HepG2 (cell line): ENCODE measurements around the gene POLH. TPM values are rescaled to one million over a fixed set of nuclear protein-coding genes. Genes with fewer than 3 reads are reported as not detected.

Experiments
- AKAP8 ChIP-seq: sonication (generic); formaldehyde crosslinking; IDR thresholded peaks from 2 replicates; pipeline ENCODE4 v1.5.1; 2020; ENCODE audit warnings: mild to moderate bottlenecking, missing genetic modification reagents
- EP300 ChIP-seq, 3 experiments: sonication (generic) in 1 of 3; formaldehyde crosslinking in 1 of 3; IDR thresholded peaks; 2 replicates each; pipeline versions ENCODE4 v1.5.1 to v1.6.1; 2011 to 2020; ENCODE audit warnings: low read depth in 2 of 3, low read length in 2 of 3, borderline replicate concordance in 1 of 3, improper control_type of control experiment in 1 of 3, mild to moderate bottlenecking in 1 of 3, missing genetic modification reagents in 1 of 3, moderate library complexity in 1 of 3
- MXD3 ChIP-seq: IDR thresholded peaks from 2 replicates; pipeline ENCODE4 v1.6.1; 2016; ENCODE audit warnings: mild to moderate bottlenecking, missing biosample characterization, missing genetic modification reagents
- PAXIP1 ChIP-seq: sonication (generic); formaldehyde crosslinking; conservative IDR thresholded peaks from 2 replicates; pipeline ENCODE4 v1.4.0; 2020; ENCODE audit warnings: mild to moderate bottlenecking, missing genetic modification reagents, moderate library complexity
- PBX3 ChIP-seq: sonication (generic); formaldehyde crosslinking; IDR thresholded peaks from 2 replicates; pipeline ENCODE4 v1.8.1; 2023; ENCODE audit warnings: missing genetic modification reagents, inconsistent platforms, borderline replicate concordance
- PPARG ChIP-seq: conservative IDR thresholded peaks from 2 replicates; pipeline ENCODE4 v1.6.1; 2016; ENCODE audit warnings: missing biosample characterization, missing genetic modification reagents
- REXO4 ChIP-seq: sonication (generic); formaldehyde crosslinking; IDR thresholded peaks from 2 replicates; pipeline ENCODE4 v1.8.0; 2022; ENCODE audit warnings: missing genetic modification reagents, mild to moderate bottlenecking, borderline replicate concordance
- SIX1 ChIP-seq: sonication (generic); formaldehyde crosslinking; IDR thresholded peaks from 2 replicates; pipeline ENCODE4 v1.4.0; 2020; ENCODE audit warnings: missing genetic modification reagents, borderline replicate concordance
- SP2 ChIP-seq: sonication (generic); formaldehyde crosslinking; IDR thresholded peaks from 2 replicates; pipeline ENCODE4 v1.5.1; 2020; ENCODE audit warnings: mild to moderate bottlenecking, missing genetic modification reagents
- UBTF ChIP-seq: sonication (generic); formaldehyde crosslinking; IDR thresholded peaks from 2 replicates; pipeline ENCODE4 v1.4.0; 2020; ENCODE audit warnings: mild to moderate bottlenecking, missing genetic modification reagents
- ZFAT ChIP-seq: sonication (generic); formaldehyde crosslinking; conservative IDR thresholded peaks from 2 replicates; pipeline ENCODE4 v1.8.1; 2023; ENCODE audit warnings: missing genetic modification reagents, inconsistent platforms
- ZFP41 ChIP-seq: sonication (generic); formaldehyde crosslinking; IDR thresholded peaks from 2 replicates; pipeline ENCODE4 v1.4.0; 2020; ENCODE audit warnings: mild to moderate bottlenecking, missing genetic modification reagents, borderline replicate concordance
- ZFY ChIP-seq: sonication (generic); formaldehyde crosslinking; IDR thresholded peaks from 2 replicates; pipeline ENCODE4 v1.4.0; 2020; ENCODE audit warnings: missing genetic modification reagents
- ZNF275 ChIP-seq: sonication (generic); formaldehyde crosslinking; IDR thresholded peaks from 2 replicates; pipeline ENCODE4 v1.8.0; 2022; ENCODE audit warnings: missing genetic modification reagents, mild to moderate bottlenecking, inconsistent platforms, borderline replicate concordance
- ZNF3 ChIP-seq: IDR thresholded peaks from 2 replicates; pipeline ENCODE4 v1.7.0; 2017; ENCODE audit warnings: inconsistent platforms
- ZNF652 ChIP-seq: IDR thresholded peaks from 2 replicates; pipeline ENCODE4 v1.6.1; 2016; ENCODE audit warnings: low read depth, borderline replicate concordance
- ZNF746 ChIP-seq: sonication (generic); formaldehyde crosslinking; IDR thresholded peaks from 2 replicates; pipeline ENCODE4 v1.8.0; 2022; ENCODE audit warnings: mild to moderate bottlenecking, missing genetic modification reagents
- ZNF761 ChIP-seq: sonication (generic); formaldehyde crosslinking; conservative IDR thresholded peaks from 2 replicates; pipeline ENCODE4 v1.4.0; 2020; ENCODE audit warnings: mild to moderate bottlenecking, missing genetic modification reagents
- ZZZ3 ChIP-seq: sonication (generic); formaldehyde crosslinking; IDR thresholded peaks from 2 replicates; pipeline ENCODE4 v1.4.0; 2020; ENCODE audit warnings: missing genetic modification reagents, mild to moderate bottlenecking, borderline replicate concordance
- polyA plus RNA-seq, 8 experiments: library from polyadenylated mRNA; depleted of rRNA in 3 of 8; stranded (reverse) in 7 of 8; unstranded in 1 of 8; fragments of >200 nt; fragmentation: Illumina TruSeq in 4 of 8; extraction: Trizol in 4 of 8; gene quantifications; 2 replicates each; pipeline versions ENCODE4 v1.2.1 to v1.2.3, GENCODE V29; 2011 to 2016; ENCODE audit warnings: low read depth in 4 of 8, missing spikeins in 1 of 8, mixed read lengths in 1 of 8; ENCODE audit not compliant: insufficient read depth in 1 of 8
- total RNA-seq, 5 experiments: library from RNA; depleted of rRNA; stranded (reverse); fragments of >200 nt; fragmentation: Illumina TruSeq; extraction: Trizol; gene quantifications; 2 replicates each; pipeline ENCODE4 v1.2.3, GENCODE V29; 2016; ENCODE audit warnings: low read depth in 1 of 5

POLH gene
- total and polyA plus RNA-seq, 2 of the 13 experiments (the other 11 are each of a cell fraction or from before 2014, with no cell fraction given), result 11.6 to 25.0 TPM

- TF ChIP-seq PPARG (CRISPR knock-in tag) (peak; percentile 28; the same call in 1 of the 2 replicates), ZNF275 (peak; percentile 97), SIX1 (0 out of 2 replicates have a peak, but pooled peaks have one; percentile 18), ZNF3 (no peak), ZZZ3 (CRISPR knock-in tag) (0 out of 2 replicates have a peak, but pooled peaks have one; percentile 31), ZFAT (CRISPR knock-in tag) (no peak), ZNF761 (CRISPR knock-in tag) (peak; percentile 60; the same call in 1 of the 2 replicates), ZNF746 (0 out of 2 replicates have a peak, but pooled peaks have one; percentile 39), ZFP41 (CRISPR knock-in tag) (0 out of 2 replicates have a peak, but pooled peaks have one; percentile 31), MXD3 (peak; percentile 96), PBX3 (CRISPR knock-in tag) (peak; percentile 82; the same call in 1 of the 2 replicates), PAXIP1 (CRISPR knock-in tag) (peak; percentile 54; the same call in 1 of the 2 replicates), SP2 (CRISPR knock-in tag) (peak; percentile 66), REXO4 (no peak), ZNF652 (CRISPR knock-in tag) (no peak), ZFY (CRISPR knock-in tag) (peak; percentile 90), EP300 (IDR thresholded peaks at IDR 0.05; ENCODE audit: low read depth in 2 of 2, low read length in 2 of 2) (peak in 1 of 2 experiments; percentile 6; a peak in 1 of 4 replicates), EP300 (CRISPR knock-in tag; IDR thresholded peaks at IDR 0.05; ENCODE audit: borderline replicate concordance) (no peak), UBTF (peak; percentile 91), AKAP8 (CRISPR knock-in tag) (peak; percentile 85; the same call in 1 of the 2 replicates)
Measured at GRCh38 chr6:43575772-43576551, at the start of gene POLH, which contains the start of gene XPO5 (continued).
